ENCODE results near the gene HGS.

HGS gene

GRCh38 chr17:81666092-81666341 lies 17.8 kb upstream of the HGS start:
- Histone ChIP-seq H4K20me1 (ENCODE audit: control insufficient read depth, insufficient read depth, low read depth, low read length) (no peaks in the 10 kb centered on the region), H3K9me3 (ENCODE audit: control insufficient read depth, insufficient read depth, low read length) (no peaks in the 10 kb centered on the region), H3K4me1 (ENCODE audit: control insufficient read depth, low read length) (peaks cover 25% of the 10 kb centered on the region), H3K79me2 (ENCODE audit: control insufficient read depth, low read length) (peaks cover 58% of the 10 kb centered on the region), H3K9me2 (replicated peaks; ENCODE audit: control insufficient read depth, low read length) (no peaks in the 10 kb centered on the region), H3F3A (ENCODE audit: control insufficient read depth, insufficient read depth) (peaks cover 10% of the 10 kb centered on the region), H3K27ac (ENCODE audit: low read depth, low read length) (peak overlapping the region; percentile 79), H3K4me3 (ENCODE audit: low read length) (peak overlapping the region; percentile 97), H3K27me3 (ENCODE audit: control insufficient read depth, low read length) (no peaks in the 10 kb centered on the region), H3K36me3 (ENCODE audit: control insufficient read depth, low read length) (peaks cover 64% of the 10 kb centered on the region), H3K4me2 (ENCODE audit: low read length) (peak overlapping the region; percentile 100)
- TF ChIP-seq EZH2phosphoT487 (IDR thresholded peaks at IDR 0.05; ENCODE audit: borderline replicate concordance, low read length) (no peak), CTCF (IDR thresholded peaks at IDR 0.05; ENCODE audit: low read depth, low read length, poor library complexity, severe bottlenecking) (no peak)

- no peaks in the 10 kb centered on the region for H3K9me3 ChIP-seq (ENCODE audit: control insufficient read depth, insufficient read depth, low read length)
- H3K4me1 ChIP-seq (ENCODE audit: control insufficient read depth, low read length): peaks cover 25% of the 10 kb centered on the region
- no peaks in the 10 kb centered on the region for H3K27me3 ChIP-seq (ENCODE audit: control insufficient read depth, low read length)
- H3K4me3 ChIP-seq (ENCODE audit: low read length): peak within 1 kb of the TSS; percentile 97
- H3K4me2 ChIP-seq (ENCODE audit: low read length): peak within 1 kb of the TSS; percentile 100
- H4K20me1 ChIP-seq (ENCODE audit: control insufficient read depth, insufficient read depth, low read depth, low read length): no peaks in the 10 kb centered on the region
- peaks cover 70% of the 10 kb centered on the region for H3K36me3 ChIP-seq (ENCODE audit: control insufficient read depth, low read length)
- peaks cover 10% of the 10 kb centered on the region for H3F3A ChIP-seq (ENCODE audit: control insufficient read depth, insufficient read depth)
- TF ChIP-seq EZH2phosphoT487 (IDR thresholded peaks at IDR 0.05; ENCODE audit: borderline replicate concordance, low read length) (no peak), CTCF (IDR thresholded peaks at IDR 0.05; ENCODE audit: low read depth, low read length, poor library complexity, severe bottlenecking) (no peak)
- no peaks in the 10 kb centered on the region for H3K9me2 ChIP-seq (replicated peaks; ENCODE audit: control insufficient read depth, low read length)
- H3K27ac ChIP-seq (ENCODE audit: low read depth, low read length): peak within 1 kb of the TSS; percentile 79
- H3K79me2 ChIP-seq (ENCODE audit: control insufficient read depth, low read length): peaks cover 63% of the 10 kb centered on the region
Measured at GRCh38 chr17:81666342-81667191, 17.2 kb upstream of the HGS start, which contains the start of the genes CCDC137 and OXLD1. Gene CCDC137 (plus strand): TSS chr17:81666737. CDS start chr17:81666767, 30 bp downstream. Gene OXLD1 (minus strand): TSS chr17:81666605. CDS start chr17:81666577, 28 bp downstream.

- H3F3A ChIP-seq (ENCODE audit: control insufficient read depth, insufficient read depth): peaks cover 10% of the 10 kb centered on the region
- no peak for TF ChIP-seq EZH2phosphoT487 (IDR thresholded peaks at IDR 0.05; ENCODE audit: borderline replicate concordance, low read length)
- TF ChIP-seq CTCF (IDR thresholded peaks at IDR 0.05; ENCODE audit: low read depth, low read length, poor library complexity, severe bottlenecking): peak; percentile 48
- H3K9me3 ChIP-seq (ENCODE audit: control insufficient read depth, insufficient read depth, low read length): no peaks in the 10 kb centered on the region
- H3K4me3 ChIP-seq (ENCODE audit: low read length): peak overlapping the region; percentile 97
- H3K9me2 ChIP-seq (replicated peaks; ENCODE audit: control insufficient read depth, low read length): no peaks in the 10 kb centered on the region
- H3K27me3 ChIP-seq (ENCODE audit: control insufficient read depth, low read length): no peaks in the 10 kb centered on the region
- H3K79me2 ChIP-seq (ENCODE audit: control insufficient read depth, low read length): peaks cover 63% of the 10 kb centered on the region
- peak overlapping the region; percentile 100 for H3K4me2 ChIP-seq (ENCODE audit: low read length)
- H4K20me1 ChIP-seq (ENCODE audit: control insufficient read depth, insufficient read depth, low read depth, low read length): no peaks in the 10 kb centered on the region
- peaks cover 82% of the 10 kb centered on the region for H3K36me3 ChIP-seq (ENCODE audit: control insufficient read depth, low read length)
- H3K4me1 ChIP-seq (ENCODE audit: control insufficient read depth, low read length): peaks cover 25% of the 10 kb centered on the region
- 0 out of 2 replicates have a peak overlapping the region, but pooled peaks have one; percentile 79 for H3K27ac ChIP-seq (ENCODE audit: low read depth, low read length)
Measured at GRCh38 chr17:81667754-81668153, 16.1 kb upstream of the HGS start.

Data from DOHH2 (cell line).